GM12875 (cell line): ENCODE results near the gene AMH.

Source experiments
- H3K4me3 ChIP-seq: one replicate; pipeline ENCODE4 v1.5.1; 2011; ENCODE audit warnings: low read depth, low read length, control low read depth
- CTCF ChIP-seq: IDR thresholded peaks from 2 replicates; pipeline ENCODE4 v1.5.1; 2011; ENCODE audit warnings: low read depth, mild to moderate bottlenecking, control low read depth, inconsistent platforms, low read length, moderate library complexity, borderline replicate concordance; ENCODE audit not compliant: insufficient read depth

Gene AMH

GRCh38 chr19:2252055-2252796 is 3.1 kb downstream of the AMH start:
- no peak overlapping the region for H3K4me3 ChIP-seq

GRCh38 chr19:2252797-2253105 is 3.6 kb downstream of the AMH start:
- peak overlapping the region; percentile 32 for H3K4me3 ChIP-seq

More at GRCh38 chr19:2252055-2252796, 3.1 kb downstream of the AMH start:
- TF ChIP-seq CTCF, result no peak

GRCh38 chr19:2253106-2254063 is 4.3 kb downstream of the AMH start:
- H3K4me3 ChIP-seq, result peak overlapping the region; percentile 32
- peak; percentile 50 for TF ChIP-seq CTCF

More at GRCh38 chr19:2252797-2253105, 3.6 kb downstream of the AMH start:
- no peak for TF ChIP-seq CTCF

- no peak for TF ChIP-seq CTCF
- no peak overlapping the region for H3K4me3 ChIP-seq
Observed at GRCh38 chr19:2254064-2254872, 5.1 kb downstream of the AMH start.

GRCh38 chr19:2255112-2255845 is 6.2 kb downstream of the AMH start:
- TF ChIP-seq CTCF, result no peak
- no peak overlapping the region for H3K4me3 ChIP-seq

GRCh38 chr19:2255982-2256685 is 7.0 kb downstream of the AMH start, which contains the start of gene JSRP1:
Gene JSRP1 (minus strand): TSS chr19:2256417. CDS start chr19:2255314, 1,103 bp downstream.
- no peak within 1 kb of the TSS for H3K4me3 ChIP-seq
- TF ChIP-seq CTCF, result no peak
